ENCODE data around the gene C2CD4C.

C2CD4C gene

GRCh38 chr19:379796-380195 is 29.2 kb downstream of the C2CD4C start:
- no peak for DNase-seq

DNA sequence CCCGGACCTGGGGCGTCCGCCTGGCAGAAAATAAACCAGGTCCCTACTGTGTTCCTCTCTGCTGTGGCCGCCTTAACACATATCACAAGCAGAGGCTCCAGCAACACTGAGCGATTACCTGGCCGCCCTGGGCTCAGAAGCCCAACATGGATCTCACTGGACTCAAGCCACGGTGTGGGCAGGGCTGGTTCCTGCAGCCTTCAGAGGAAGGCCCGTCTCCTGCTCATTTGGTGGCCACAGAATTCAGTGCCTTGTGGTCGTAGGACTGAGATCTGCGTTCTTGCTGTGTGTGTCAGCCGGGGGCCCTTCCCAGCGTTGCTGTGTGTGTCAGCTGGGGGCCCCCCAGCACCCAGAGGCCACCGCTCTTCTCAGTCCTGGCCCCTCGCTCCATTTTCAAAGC is 30.2 kb downstream of the C2CD4C start:
- DNase-seq, result no peak

- DNase-seq, result no peak
These were observed 31.0 kb downstream of the C2CD4C start for GRCh38 chr19:377801-378581.

- DNase-seq, result no peak
These were observed 32.9 kb downstream of the C2CD4C start for GRCh38 chr19:376111-376470.

DNA sequence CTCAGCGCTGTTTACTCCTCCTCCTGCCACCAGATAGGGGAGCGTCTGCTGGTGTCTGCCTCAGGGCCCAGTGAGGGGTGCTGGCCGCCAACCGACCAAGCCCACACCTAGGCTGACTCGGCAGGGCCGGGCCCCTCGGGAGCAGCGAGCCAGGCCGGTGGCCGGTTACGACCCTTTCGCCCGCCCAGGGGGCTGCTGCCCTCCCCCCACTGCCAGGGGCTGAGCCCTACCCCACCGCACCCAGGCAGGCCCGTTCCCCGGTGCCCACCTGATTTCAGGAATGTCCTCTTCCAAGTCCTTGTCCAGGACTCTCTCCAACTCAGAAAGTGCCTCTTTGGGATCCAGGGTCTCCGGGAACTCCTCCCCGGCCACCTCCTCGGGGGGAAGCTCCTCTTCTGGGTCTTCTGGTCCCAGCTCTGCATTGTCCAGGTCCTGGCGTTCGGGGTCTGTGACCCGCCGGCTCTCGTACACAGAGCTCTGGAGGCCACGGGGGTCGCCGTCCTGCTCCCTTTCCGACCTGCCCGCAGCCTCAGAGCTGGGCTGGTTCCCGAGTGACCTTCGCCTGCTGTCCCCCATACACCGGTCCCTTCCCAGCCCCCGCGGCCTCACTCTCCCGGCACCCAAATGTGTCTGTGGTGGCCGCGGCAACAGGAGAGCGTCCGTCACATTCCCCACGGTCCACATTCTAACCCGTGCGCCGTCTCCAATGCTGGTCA is 33.4 kb downstream of the C2CD4C start:
- DNase-seq, result no peak

GRCh38 chr19:374886-375235 is 34.1 kb downstream of the C2CD4C start:
- no peak for DNase-seq

GRCh38 chr19:374183-374885 is 34.6 kb downstream of the C2CD4C start:
- DNase-seq, result peak; percentile 39

DNA sequence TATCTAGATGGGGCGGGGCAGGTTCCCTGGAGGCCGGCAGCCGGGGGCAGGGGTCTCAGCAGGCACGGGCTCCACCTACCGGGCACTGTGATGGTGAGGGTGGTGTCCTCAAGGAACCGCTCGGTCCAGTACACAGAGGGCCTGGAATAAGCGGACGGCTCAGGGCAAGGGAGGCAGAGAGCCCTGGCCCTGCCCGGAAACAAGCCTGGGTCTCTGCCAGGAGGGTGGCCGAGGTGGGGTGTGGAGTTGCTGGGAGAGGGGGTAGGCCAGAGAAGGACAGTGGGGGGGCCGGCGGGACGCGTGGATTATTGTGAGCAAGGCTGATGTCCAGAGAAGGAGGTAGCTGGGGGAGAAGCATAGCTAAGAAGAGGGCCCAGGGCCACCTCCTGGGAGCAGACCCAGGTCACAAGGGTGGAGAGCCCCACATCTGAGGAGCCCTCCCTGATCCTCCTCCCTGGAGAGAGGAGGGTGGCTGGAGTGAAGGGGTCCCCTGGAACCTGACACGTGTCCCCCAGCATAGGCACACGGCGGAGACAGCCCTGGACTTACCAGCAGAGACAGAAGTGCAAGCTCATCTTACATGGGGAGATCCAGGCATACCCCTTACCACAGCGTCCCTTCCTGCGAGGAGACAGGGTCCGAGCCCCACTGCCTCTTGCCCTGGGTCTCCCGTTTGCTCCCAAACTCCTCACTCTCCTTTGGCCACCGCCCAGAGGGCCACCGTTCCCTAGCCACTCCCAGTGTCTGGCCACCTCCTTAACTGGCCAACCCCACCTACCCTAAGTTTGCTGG is 35.4 kb downstream of the C2CD4C start:
- no peak for DNase-seq

DNA sequence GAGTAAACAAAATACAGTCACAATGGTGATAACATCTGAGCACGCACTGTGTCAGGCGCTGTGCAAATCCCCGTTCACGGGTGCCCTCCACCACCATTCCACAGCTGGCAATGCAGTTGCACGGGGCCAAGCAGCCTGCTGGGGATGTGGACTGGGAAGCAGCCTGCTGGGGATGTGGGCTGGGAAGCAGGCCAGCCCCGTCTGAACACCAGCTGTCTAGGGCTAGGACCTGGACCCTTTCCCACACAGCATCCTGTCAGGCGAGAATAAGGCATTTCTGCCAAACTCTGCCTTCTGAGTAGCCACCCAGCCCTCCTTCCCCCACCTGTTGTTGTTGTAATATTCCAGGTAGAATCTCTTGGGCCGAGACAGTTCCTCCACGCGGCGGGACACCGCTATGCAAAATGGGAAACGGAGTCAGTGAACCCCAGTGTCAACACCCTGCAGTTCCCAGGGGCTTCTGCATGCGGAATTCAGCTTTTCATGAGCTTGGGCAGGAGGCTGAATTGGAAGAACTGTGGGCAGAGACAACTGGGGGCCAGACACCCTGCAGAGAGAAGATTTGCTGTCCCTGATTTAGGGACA is 36.5 kb downstream of the C2CD4C start:
- no peak for DNase-seq

- DNase-seq, result no peak
These were observed 37.3 kb downstream of the C2CD4C start for GRCh38 chr19:371501-372168.

GRCh38 chr19:370641-371330 is 38.2 kb downstream of the C2CD4C start:
- DNase-seq, result no peak

- DNase-seq, result no peak
These were observed 39.1 kb downstream of the C2CD4C start for GRCh38 chr19:369876-370275.

DNA sequence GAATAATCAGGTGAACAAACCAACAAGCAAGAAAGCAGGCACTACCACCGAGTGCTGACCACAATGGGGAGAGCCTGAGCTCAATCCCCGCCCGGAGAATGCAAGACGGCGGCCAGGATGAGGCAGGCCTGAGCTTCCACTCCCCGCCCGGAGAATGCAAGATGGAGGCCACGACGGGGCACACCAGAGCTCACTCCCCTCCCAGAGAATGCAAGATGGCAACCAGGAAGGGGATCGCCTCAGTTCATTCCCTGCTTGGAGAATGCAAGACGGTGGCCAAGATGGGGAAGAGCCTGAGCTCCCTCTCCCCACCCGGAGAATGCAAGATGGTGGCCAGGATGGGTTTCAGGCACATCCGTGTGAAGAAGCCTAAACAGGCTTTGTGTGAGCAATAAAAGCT is 39.7 kb downstream of the C2CD4C start:
- no peak for DNase-seq

DNA sequence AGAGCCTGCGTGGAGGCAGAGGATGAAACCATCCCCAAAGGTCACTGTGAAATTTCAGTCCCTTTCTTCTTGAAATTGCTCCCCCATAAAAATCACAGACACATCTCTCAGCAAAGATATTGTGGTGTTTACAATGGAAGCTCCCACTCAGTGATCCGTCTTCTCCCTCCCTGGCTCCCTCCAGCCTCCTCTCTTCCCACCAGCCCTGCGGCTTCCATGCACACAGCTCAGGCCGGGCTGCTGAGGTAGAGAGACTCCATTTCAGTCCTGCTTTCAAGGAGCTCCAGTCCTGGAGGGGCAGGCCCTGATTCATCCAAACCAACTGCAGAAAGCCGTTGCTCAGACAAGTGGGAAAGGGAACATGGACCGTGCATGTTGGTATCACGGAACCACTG is 40.3 kb downstream of the C2CD4C start:
- DNase-seq, result no peak

GRCh38 chr19:367963-368629 is 40.9 kb downstream of the C2CD4C start:
- DNase-seq, result no peak

GRCh38 chr19:367561-367960 is 41.4 kb downstream of the C2CD4C start:
- no peak for DNase-seq

DNA sequence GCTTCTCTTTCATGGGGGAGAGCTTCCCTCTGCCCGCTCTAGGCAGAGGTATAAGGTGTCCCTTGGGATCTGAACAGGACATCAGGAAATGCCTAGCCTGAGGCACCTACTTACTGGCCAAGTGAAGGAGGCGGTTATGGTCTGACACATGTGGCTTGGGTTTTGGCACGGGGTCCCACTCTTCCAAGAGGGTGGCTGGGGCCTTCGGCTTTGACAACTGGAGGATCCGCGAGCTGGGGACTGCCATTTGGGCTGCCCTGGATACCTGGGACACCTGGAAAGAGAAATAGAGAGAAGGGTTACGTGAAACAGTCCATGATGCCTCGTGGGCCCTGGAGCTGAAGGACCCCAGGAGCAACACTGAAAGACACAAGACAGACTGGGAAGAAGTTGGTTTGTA is 42.0 kb downstream of the C2CD4C start:
- no peak for DNase-seq

DNA sequence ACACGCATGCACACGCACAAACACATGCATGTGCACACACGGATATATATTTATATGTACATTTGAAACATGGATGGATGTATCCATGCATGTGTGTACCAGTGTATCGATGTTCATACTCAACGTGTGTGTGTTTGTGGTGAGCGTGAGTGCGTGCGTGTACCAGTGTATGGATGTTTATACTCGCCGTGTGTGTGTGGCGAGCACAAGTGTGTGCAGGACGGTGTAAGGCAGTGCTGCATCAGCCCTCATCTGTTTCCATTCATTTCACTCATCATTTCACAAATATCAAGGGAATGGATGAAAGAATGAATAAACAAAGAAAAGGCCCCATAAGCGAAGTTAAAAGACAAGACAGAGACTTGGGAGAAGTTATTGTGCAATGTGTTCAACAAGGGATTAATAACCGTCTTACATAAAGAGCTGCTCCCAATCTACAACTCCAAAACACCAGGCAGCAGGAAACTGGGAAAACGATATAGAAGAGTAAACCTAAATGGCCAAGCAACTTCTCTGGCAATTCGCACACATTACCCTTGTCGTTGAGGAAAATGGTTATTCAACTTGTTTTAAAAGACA is 42.7 kb downstream of the C2CD4C start:
- DNase-seq, result no peak

DNA sequence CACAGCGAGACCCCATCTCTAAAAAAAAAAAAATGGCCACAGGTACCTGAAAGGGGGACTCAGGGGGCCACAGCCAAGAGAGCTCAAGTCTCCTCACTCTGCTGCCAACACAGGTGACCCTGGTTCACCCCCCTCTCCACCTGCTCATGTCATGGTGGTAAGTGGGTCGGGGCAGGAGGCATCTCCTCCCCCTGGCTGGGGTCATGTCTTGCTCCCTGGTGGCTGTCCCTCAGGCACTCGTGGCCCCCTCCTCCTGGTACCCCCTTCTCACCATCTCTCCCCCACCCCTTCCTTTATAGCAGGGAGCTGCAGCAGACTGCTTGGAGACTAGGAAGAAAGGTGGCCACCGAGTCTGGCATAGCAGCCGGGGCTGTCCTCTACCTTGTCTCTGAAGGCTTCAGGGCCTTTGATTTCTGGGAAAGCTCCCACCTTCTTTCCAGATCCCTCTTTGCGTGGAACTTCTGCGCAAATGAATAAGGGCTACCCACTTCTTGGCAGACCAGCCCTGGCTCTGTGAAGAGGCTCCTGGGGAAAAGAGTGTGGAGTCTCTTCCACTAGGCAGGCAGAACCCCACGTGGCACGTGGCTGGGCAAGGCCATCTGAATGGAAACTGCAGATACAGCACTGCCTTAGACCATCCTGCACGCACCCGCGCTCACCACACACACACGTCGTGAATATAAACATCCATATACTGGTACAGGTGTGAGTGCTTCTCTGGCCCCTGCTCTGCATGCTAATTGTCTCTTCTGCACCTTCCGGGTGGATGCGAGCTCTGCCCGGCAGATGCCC is 44.3 kb downstream of the C2CD4C start:
- DNase-seq, result no peak

DNA sequence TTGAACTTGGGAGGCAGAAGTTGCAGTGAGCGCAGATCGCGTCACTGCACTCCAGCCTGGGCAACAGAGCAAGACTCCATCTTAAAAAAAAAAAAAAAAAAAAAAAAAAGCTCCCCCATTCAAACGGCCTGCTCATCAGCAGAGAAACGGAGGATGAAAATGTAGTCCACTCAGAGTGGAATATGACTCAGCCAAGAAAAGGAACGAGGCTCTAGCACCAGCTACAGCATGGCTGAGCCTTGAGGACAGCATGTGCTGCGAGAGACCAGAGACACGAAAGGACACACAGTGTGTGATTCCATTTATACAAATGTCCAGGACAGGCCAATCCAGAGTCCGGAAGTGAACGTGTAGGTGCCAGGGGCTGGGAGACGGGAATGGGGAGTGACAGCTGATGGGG is 46.3 kb downstream of the C2CD4C start:
- no peak for DNase-seq

Data from DMS153 (cell line).